Measurements from ENCODE around the gene CBLN3.
"Not testable (repeated sequence)": the region's sequence is repeated elsewhere in the genome, so short reads cannot be mapped to it uniquely, and the experiment has no call there.

Gene CBLN3

GRCh38 chr14:24429395-24430142, at the start of gene CBLN3, which contains the start of gene KHNYN:
Gene CBLN3, minus strand, starts transcription at chr14:24429668. Its CDS starts 614 bp downstream, at chr14:24429054.
Gene KHNYN, plus strand, starts transcription at chr14:24429954. Its CDS starts 777 bp downstream, at chr14:24430731.
- TF ChIP-seq CTCF (IDR thresholded peaks at IDR 0.05; ENCODE audit: low read depth, low read length, missing control alignments): no peak
- DNase-seq (ENCODE audit: low read depth): peak; percentile 60
- peak within 1 kb of the TSS; percentile 62 for H3K4me3 ChIP-seq (ENCODE audit: low read depth, low read length)

- TF ChIP-seq CTCF (IDR thresholded peaks at IDR 0.05; ENCODE audit: low read depth, low read length, missing control alignments): no peak
- H3K4me3 ChIP-seq (ENCODE audit: low read depth, low read length): no peak overlapping the region
- no peak for DNase-seq (ENCODE audit: low read depth)
Observed at GRCh38 chr14:24475261-24475660, 45.8 kb upstream of the CBLN3 start.

GRCh38 chr14:24473211-24473610, 43.7 kb upstream of the CBLN3 start:
- H3K4me3 ChIP-seq (ENCODE audit: low read depth, low read length): no peak overlapping the region
- no peak for DNase-seq (ENCODE audit: low read depth)
- TF ChIP-seq CTCF (IDR thresholded peaks at IDR 0.05; ENCODE audit: low read depth, low read length, missing control alignments): no peak

- DNase-seq (ENCODE audit: low read depth); H3K4me3 ChIP-seq (ENCODE audit: low read depth, low read length): not testable (repeated sequence)
Observed at GRCh38 chr14:24470450-24470849, 41.0 kb upstream of the CBLN3 start.

GRCh38 chr14:24465805-24466204, 36.3 kb upstream of the CBLN3 start:
- no peak for TF ChIP-seq CTCF (IDR thresholded peaks at IDR 0.05; ENCODE audit: low read depth, low read length, missing control alignments)
- DNase-seq (ENCODE audit: low read depth): no peak
- H3K4me3 ChIP-seq (ENCODE audit: low read depth, low read length): no peak overlapping the region

- H3K4me3 ChIP-seq (ENCODE audit: low read depth, low read length): no peak overlapping the region
- TF ChIP-seq CTCF (IDR thresholded peaks at IDR 0.05; ENCODE audit: low read depth, low read length, missing control alignments): no peak
- DNase-seq (ENCODE audit: low read depth): no peak
Observed at GRCh38 chr14:24465368-24465767, 35.9 kb upstream of the CBLN3 start.

GRCh38 chr14:24463884-24464785, 34.7 kb upstream of the CBLN3 start:
- no peak for TF ChIP-seq CTCF (IDR thresholded peaks at IDR 0.05; ENCODE audit: low read depth, low read length, missing control alignments)
- no peak for DNase-seq (ENCODE audit: low read depth)
- H3K4me3 ChIP-seq (ENCODE audit: low read depth, low read length): no peak overlapping the region
